ENCODE measurements around the gene CGB7.
A peak's percentile ranks its signal among the peaks of the same experiment; 100 is the strongest.
"Not testable (repeated sequence)": the region's sequence is repeated elsewhere in the genome, so short reads cannot be mapped to it uniquely, and the experiment has no call there.

The CGB7 gene

DNA sequence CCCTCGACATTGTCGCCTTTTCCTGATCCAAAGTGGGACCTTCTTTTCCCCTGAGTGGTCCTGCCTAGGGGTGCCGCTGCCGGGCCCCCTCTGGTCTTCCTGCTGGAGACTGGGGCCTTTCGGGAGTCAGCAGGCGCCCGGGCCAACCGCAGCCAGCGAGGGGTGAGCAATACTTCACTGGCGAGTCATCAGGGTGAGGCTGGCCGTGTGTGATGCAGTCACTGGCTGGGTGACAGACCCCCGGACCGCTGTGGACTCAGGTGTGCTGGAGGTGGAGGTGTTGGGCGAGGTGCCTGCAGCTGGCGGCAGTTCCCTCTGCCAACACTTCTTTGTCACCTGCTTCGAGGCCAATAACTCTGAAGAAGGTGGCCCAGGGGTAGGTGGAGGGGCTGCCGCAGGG lies 15.4 kb downstream of the CGB7 start:
- no peak for DNase-seq (ENCODE audit: low read depth)

DNA sequence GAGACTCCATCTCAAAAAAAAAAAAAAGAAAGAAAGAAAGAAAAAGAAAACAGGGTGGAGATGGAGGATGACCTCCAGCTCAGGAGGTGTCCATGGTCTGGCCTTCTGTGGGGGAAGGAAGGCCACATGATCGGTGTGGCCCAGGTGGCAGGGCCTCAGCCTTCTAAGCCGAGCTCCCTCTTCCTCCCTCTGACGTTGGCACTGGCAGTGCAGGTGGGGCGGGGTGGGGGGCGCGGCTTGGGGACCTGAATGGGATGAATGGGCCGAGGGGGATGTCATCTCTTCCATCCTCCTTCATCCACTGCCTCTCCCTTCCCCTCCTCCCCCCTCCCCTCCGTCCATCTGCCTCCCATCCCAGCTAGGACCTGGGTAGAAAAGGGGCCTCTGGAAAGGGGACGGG lies 17.8 kb downstream of the CGB7 start:
- DNase-seq (ENCODE audit: low read depth): not testable (repeated sequence)

DNA sequence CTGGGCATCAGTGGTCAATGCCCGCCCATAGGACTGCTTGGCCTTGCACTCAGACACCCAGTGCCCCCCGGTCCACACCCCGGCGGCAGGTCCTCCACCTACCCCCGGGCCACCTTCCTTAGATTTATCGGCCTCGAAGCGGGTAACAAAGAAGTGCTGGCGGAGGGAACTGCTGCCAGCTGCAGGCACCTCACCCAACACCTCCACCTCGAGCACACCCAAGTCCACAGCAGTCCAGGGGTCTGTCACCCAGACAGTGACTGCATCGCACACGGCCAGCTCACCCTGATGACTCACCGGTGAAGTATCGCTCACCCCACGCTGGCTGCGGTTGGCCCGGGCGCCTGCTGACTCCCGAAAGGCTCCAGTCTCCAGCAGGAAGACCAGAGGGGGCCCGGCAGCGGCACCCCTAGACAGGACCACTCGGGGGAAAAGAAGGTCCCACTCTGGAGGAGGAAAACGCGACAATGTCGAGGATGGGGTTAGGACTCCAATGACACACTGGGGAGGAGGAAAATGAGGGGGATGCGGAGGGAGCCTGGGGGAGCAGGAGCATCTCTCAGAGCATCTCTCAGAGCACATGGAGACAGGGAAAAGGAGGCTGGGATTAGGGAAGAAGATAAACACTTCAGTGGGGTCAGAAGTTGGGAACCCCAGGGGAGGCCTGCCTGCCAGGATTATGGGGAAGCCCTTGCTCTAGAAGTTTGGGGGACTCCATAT lies 18.8 kb downstream of the CGB7 start:
- DNase-seq (ENCODE audit: low read depth): not testable (repeated sequence)

DNA sequence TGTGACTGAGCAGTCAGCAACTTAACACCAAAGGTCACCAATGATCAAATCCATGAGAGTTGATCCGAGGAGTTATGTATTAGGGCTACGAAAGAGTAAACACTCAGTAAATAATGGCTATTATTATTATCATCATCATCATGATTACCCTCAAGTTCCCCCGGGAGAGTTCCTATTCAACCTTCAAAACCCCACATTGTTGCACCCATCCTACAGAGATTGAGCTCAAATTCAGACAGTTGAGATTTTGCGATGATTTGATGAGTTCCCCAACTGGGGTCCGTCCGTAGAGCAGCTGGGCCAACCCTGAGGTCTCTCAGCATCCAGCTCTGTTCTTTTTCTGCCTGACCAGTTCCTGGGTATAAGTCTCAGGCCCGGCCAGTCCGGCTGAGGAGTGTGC lies 19.4 kb downstream of the CGB7 start:
- DNase-seq (ENCODE audit: low read depth): not testable (repeated sequence)

DNA sequence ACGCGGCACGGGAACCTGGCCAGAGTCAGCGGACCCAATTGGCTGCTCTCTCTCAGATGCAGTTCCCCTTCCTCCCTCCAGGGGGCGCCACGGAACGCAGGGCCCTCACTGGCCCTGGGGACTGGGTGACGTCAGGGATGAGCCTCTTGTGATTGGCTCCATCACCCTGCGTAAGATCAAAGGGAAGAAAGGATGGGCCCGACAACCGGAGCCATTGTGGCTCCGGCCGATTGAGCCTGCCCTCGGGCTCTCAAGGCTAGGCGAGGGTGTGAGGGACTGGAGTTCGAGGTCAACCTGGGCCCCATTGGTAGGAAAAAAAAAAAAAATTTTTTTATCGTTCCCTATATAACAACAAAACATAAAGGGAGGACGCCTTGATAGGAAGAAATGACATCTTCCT lies 20.7 kb downstream of the CGB7 start, which contains the start of gene CGB1:
CGB1 (minus strand) TSS at position 81 of the 400 bp plus-strand sequence. CDS start 184 bp downstream, outside the sequence.
- DNase-seq (ENCODE audit: low read depth): not testable (repeated sequence)

DNA sequence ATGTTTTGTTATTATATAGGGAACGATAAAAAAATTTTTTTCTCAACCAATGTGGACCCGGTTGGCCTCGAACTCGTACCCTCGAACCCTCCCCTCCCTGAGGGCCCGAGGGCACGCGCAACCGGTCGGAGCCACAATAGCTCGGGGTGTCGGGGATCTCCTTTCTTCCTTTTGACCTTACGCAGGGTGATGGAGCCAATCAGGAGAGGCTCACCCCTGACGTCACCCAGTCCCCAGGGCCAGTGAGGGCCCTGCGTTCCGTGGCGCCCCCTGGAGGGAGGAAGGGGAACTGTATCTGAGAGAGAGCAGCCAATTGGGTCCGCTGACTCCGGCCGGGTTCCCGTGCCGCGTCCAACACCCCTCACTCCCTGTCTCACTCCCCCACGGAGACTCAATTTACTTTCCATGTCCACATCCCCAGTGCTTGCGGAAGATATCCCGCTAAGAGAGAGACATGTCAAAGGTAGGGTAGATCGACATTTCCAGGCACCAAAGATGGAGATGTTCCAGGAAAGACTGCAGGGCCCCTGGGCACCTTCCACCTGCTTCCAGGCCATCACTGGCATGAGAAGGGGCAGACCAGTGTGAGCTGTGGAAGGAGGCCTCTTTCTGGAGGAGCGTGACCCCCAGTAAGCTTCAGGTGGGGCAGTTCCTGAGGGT lies 25.8 kb downstream of the CGB7 start, which contains the start of gene CGB2:
CGB2 (plus strand) TSS at position 249 of the 660 bp plus-strand sequence; CDS start at position 455, 206 bp downstream.
- DNase-seq (ENCODE audit: low read depth): not testable (repeated sequence)

DNA sequence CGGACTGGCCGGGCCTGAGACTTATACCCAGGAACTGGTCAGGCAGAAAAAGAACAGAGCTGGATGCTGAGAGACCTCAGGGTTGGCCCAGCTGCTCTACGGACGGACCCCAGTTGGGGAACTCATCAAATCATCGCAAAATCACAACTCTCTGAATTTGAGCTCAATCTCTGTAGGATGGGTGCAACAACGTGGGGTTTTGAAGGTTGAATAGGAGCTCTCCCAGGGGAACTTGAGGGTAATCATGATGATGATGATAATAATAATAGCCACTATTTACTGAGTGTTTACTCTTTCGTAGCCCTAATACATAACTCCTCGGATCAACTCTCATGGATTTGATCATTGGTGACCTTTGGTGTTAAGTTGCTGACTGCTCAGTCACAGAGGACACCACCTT lies 27.2 kb downstream of the CGB7 start:
- not testable (repeated sequence) for DNase-seq (ENCODE audit: low read depth)

DNA sequence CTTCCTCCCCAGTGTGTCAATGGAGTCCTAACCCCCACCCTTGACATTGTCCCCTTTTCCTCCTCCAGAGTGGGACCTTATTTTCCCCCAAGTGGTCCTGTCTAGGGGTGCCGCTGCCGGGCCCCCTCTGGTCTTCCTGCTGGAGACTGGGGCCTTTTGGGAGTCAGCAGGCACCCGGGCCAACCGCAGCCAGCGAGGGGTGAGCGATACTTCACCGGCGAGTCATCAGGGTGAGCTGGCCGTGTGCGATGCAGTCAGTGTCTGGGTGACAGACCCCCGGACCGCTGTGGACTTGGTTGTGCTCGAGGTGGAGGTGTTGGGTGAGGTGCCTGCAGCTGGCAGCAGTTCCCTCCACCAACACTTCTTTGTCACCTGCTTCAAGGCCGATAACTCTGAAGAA lies 27.8 kb downstream of the CGB7 start:
- not testable (repeated sequence) for DNase-seq (ENCODE audit: low read depth)

DNA sequence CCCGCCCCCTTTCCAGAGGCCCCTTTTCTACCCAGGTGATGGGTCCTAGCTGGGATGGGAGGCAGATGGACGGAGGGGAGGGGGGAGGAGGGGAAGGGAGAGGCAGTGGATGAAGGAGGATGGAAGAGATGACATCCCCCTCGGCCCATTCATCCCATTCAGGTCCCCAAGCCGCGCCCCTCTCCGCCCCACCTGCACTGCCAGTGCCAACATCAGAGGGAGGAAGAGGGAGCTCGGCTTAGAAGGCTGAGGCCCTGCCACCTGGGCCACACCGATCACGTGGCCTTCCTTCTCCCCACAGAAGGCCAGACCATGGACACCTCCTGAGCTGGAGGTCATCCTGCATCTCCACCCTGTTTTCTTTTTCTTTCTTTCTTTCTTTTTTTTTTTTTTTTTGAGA lies 28.9 kb downstream of the CGB7 start:
- DNase-seq (ENCODE audit: low read depth): not testable (repeated sequence)

DNA sequence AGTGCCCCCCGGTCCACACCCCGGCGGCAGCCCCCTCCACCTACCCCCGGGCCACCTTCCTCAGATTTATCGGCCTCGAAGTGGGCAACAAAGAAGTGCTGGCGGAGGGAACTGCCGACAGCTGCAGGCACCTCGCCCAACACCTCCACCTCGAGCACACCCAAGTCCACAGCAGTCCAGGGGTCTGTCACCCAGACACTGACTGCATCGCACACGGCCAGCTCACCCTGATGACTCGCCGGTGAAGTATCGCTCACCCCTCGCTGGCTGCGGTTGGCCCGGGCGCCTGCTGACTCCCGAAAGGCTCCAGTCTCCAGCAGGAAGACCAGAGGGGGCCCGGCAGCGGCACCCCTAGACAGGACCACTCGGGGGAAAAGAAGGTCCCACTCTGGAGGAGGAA lies 31.9 kb downstream of the CGB7 start:
- not testable (repeated sequence) for DNase-seq (ENCODE audit: low read depth)

DNA sequence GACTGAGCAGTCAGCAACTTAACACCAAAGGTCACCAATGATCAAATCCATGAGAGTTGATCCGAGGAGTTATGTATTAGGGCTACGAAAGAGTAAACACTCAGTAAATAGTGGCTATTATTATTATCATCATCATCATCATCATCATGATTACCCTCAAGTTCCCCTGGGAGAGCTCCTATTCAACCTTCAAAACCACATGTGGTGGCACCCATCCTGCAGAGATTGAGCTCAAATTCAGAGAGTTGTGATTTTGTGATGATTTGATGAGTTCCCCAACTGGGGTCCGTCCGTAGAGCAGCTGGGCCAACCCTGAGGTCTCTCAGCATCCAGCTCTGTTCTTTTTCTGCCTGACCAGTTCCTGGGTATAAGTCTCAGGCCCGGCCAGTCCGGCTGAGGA lies 32.5 kb downstream of the CGB7 start:
- not testable (repeated sequence) for DNase-seq (ENCODE audit: low read depth)

DNA sequence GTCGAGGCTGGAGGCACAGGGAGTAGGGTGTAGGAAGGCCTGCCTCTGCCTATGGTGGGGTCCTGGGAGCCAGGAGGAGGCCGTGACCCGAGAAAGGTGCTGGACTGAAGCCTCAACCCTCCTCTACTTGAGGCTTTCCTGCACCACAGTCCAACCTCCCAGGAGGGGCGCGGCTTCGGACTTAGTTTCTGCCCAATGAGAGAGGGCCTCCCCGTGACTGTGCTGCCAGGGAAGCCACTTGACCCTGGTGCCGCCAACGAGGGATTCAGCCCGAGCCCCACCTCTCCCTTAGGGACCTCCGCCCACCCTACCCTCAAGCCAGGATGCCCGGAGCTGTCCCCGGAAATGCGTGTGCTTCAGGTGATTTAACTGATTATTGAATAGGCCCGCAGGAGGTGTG lies 33.3 kb downstream of the CGB7 start, which contains the start of gene CGB3:
CGB3 (minus strand) TSS at position 101 of the 400 bp plus-strand sequence. CDS start 362 bp downstream, outside the sequence.
- DNase-seq (ENCODE audit: low read depth): not testable (repeated sequence)

DNA sequence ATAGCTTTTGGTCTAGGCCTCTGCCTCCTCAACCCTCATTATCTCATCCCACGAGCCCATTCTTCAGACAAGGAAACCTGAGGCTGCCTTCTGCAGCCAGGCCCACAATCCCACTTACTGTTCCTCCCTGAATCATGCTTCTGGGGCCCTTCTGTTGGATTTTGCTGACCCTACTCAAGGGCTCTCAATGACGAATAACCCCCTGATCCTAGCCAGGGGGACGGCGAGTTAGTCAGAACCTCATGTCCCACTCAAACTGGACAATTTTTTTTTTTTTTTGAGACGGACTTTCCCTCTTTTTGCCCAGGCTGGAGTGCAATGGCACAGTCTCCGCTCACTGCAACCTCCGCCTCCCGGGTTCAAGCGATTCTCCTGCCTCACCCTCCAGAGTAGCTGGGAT lies 35.4 kb downstream of the CGB7 start:
- no peak for DNase-seq (ENCODE audit: low read depth)

DNA sequence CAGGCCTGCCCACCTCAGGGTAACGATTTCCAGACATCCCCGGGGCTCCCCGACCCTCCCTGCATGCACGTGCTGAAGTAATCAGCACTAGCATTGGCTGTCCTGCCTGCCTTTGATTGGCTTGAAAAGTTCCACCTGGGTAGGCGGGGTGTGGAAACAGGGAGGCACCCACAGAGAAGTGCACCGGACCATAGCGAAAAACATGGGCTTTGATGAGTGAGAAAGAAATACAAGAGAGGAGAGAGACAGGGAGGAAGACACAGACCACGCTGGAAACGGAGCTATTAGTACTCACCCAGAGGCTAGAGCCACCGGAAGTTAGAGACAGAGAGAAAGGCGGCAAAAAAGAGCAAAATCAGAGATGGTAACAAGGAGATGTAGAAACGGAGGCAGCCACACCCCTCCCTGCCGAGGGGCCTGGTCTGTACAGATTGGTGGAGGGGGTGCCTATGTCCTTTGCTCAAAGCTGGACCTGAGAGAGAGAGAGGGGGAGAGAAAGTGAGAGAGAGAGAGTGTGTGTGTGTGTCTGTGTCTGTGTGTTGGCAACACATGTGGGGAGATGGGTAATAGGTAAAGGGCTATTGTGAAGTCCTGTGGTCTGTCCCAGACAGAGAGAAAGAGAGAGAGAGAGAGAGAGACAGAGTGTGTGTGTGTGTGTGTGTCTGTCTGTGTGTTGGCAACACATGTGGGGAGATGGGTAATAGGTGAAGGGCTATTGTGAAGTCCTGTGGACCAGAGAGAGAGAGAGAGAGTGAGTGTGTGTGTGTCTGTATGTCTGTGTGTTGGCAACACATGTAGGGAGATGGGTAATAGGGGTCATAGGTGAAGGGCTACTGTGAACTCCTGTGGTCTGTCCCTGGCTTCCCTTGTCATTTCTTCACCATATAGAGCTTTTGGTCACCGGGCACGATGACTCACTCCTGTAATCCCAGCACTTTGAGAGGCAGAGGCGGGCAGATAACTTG lies 36.3 kb downstream of the CGB7 start:
- no peak for DNase-seq (ENCODE audit: low read depth)

DNA sequence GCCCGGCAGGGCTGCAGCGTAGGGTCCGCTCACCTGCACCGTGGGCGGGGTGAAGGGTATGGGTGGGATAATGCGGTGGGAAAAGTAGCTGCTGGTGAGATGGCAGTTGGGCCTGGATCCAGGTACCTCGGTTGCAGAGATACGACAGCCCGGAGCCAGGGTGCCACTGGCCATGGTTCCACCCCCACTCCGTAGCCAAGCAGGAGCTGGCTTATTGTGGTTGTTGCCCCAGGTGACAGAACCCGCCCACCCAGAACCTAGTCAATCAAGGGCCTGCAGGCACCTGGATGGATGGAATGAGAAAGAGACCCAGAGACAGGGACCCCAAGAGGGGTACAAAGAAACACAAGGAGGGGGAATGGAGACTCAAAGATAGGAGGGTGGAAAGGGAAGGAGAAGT lies 37.2 kb downstream of the CGB7 start:
- DNase-seq (ENCODE audit: low read depth): no peak

DNA sequence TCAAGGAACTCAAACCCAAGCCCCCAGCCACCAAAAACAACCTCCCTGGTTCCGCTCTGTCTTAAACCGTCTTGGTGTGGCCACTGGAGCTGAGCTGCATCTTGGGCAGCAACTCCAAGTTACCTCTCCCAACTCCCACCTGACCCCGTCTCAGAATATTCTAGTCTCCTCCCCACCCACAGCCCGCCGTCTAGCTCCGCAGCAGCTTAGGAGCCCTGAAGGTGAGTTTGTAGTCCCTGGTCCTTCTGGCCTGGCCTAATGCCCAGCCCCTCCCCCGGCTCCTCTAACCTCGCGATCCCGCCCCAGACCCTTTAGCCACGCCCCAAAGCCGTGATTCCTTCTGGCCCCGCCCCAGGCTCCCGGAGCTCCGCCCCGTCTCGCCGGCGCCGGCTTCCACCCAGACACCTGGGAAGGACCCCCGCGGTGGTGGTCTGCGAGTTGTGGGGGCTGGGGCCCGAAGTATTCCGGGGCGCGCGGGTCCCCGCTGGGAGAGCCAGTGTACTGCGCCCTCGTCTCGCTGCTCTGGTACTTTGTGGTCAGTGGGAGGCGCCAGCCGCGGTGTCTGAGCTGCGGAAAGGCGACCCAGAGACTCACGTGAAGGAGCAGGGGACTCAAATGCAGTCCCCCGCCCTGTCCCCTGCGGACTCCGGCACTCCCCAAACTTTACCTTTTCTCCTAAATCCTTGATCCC lies 38.2 kb downstream of the CGB7 start:
- no peak for DNase-seq (ENCODE audit: low read depth)

DNA sequence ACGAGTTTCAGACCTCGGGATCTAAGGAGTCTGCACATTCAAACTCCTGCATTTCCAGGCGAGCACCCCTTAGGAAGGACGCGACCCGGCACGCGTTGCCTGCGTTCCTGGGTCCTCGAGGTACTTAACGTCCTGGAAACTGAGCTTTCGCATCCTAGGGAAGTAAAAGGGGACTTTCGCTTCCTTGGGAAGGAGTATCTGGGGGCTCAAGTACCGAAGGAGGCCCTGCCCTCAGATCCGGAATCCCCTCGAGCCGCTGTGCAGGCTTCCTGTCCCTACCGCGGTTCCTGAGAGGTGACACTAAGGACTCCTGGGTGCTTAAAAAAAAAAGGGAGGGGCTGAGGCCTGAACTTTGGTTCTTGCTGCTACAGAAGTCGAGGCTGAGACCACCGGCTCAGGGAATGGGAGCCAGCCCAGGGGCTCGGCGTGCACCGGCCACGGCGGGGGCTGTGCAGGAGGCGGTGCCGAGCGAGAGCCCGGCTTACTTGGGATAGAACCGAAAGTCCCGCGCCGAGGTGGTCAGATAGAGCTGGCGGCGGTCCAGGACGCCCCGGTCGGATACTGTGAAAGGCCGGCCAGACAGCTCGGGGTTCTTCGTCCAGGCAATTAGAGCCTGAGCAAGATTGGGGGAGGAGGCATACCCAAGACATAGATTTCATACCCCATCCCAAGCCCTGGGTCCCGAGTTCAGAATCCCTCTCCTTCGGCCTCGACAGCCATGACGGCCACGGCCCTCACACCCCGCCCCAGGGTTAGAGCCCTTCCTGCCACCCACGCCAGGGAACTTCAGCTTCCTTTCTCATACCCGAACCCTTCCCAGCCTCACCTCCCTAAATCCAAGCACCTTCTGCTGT lies 38.9 kb downstream of the CGB7 start:
- not testable (repeated sequence) for DNase-seq (ENCODE audit: low read depth)

DNA sequence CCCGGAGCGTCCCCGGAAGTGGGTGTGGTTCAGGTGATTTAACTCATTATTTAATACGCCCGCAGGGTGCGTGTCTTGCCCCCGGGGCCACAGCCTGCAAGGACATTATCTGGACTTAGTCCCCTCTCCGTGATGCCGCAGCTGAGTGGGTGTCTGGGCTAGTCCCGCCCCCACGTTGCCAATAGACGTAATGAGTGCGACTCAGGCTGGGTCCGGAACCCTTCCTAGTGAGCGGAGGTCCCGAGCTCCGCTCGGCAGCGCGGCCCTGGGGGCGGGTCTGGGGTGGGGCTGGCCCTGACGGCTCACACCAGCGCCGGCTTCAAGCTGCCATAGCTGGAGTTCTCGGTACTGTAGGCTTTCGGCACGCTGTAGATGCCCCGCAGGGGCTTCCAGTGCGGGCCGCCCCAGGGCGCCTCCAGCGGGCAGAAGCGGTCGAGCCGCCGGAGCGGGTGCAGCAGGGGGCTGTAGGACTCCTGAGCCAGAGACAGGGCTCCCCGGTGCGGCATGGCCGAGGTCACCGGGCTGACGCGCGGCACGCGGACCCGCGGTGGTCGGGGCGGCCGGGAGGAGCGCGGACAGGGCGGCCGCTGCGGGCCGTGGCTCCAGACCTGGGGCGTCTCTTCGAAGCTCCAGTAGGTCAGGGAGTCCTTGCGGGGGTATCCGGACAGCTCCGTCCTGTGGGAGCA lies 39.7 kb downstream of the CGB7 start:
- peak; percentile 64 for DNase-seq (ENCODE audit: low read depth)

DNA sequence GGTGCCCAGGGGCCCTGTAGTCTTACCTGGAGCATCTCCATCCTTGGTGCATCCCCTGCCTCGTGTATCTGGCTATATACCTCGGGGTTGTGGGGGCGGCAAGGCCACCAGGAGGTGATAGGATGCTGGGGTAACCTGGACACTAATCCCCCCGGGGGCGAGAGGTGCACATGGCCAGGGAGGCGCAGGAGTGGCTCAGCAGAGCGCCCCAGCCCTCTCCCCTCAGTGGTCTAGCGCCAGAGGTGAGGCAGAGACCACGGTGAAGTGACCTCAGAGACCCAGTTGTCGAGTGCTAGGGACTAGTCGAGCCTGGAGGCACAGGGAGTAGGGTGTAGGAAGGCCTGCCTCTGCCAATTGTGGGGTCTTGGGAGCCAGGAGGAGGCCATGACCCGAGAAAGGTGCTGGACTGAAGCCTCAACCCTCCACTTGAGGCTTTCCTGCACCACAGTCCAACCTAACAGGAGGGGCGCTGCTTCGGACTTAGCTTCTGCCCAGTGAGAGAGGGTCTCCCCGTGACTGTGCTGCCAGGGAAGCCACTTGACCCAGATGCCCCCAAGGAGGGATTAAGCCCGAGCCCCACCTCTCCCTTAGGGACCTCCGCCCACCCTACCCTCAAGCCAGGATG lies 40.4 kb downstream of the CGB7 start, which contains the start of gene LHB:
LHB (minus strand) TSS at position 51 of the 625 bp plus-strand sequence; CDS start at position 41, 10 bp downstream.
- no peak for DNase-seq (ENCODE audit: low read depth)
